Rectal smooth muscle tissue (tissue), 1 donor: Measurements from ENCODE around the gene ZMIZ2.

ENCODE experiments used
- H3K27ac ChIP-seq: one replicate; pipeline ENCODE4 v1.7.0; 2013; ENCODE audit warnings: low read depth, low read length, inconsistent platforms
- H3K27me3 ChIP-seq: one replicate; pipeline ENCODE4 v1.7.0; 2013; ENCODE audit warnings: low read length; ENCODE audit not compliant: control insufficient read depth, insufficient read depth
- H3K36me3 ChIP-seq: one replicate; pipeline ENCODE4 v1.7.0; 2013; ENCODE audit warnings: low read length; ENCODE audit not compliant: control insufficient read depth, insufficient read depth
- H3K4me1 ChIP-seq: one replicate; pipeline ENCODE4 v1.7.0; 2013; ENCODE audit warnings: low read length; ENCODE audit not compliant: control insufficient read depth, insufficient read depth
- H3K4me3 ChIP-seq: one replicate; pipeline ENCODE4 v1.7.0; 2013; ENCODE audit warnings: low read length
- H3K9ac ChIP-seq: one replicate; pipeline ENCODE4 v1.7.0; 2013; ENCODE audit warnings: low read length

Gene ZMIZ2

DNA sequence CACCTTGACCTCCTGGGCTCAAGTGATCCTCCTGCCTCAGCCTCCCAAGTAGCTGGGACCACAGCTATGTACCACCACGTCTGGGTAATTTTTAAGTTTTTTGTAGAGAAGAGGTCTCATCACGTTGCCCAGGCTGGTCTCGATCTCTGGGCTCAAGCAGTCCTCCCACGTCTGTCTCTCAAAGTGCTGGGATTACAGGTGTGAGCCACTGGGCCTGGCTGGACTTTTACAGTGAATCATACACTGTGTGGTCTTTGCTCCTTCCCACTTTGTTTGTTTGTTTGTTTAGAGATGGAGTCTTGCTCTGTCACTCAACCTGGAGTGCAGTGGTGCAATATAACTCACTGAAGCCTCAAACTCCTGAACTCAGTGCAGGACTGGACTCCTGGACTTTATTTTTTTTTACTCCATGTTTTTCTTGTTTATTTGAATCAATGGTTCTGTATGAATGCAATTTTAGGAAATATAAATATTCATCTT, 60.3 kb downstream of the ZMIZ2 start:
- no peak overlapping the region for H3K9ac ChIP-seq
- H3K36me3 ChIP-seq, result peaks cover 2% of the 10 kb centered on the region
- H3K4me1 ChIP-seq, result no peaks in the 10 kb centered on the region
- no peak overlapping the region for H3K4me3 ChIP-seq
- no peak overlapping the region for H3K27ac ChIP-seq
- H3K27me3 ChIP-seq, result no peaks in the 10 kb centered on the region

DNA sequence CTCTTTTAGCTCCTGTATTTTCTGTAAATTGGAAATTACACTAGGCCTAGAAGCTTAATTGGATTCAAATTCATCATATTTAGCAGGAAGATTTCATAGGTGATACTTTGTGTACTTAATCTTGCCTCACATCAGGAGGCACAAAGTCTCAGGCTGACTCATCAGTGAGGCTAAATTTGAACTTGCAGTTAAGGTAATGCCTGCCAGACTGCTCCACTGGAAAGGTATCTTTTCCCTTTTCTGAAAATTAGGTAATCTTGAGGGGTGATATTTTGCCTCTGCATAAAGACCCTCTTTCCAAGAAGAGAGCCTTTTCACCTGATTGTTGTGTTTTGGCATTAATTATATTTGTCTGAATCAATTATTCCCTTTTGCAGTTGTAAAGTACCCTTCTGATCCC, 62.4 kb downstream of the ZMIZ2 start:
- no peaks in the 10 kb centered on the region for H3K36me3 ChIP-seq
- H3K9ac ChIP-seq, result no peak overlapping the region
- H3K27ac ChIP-seq, result no peak overlapping the region
- H3K4me3 ChIP-seq, result no peak overlapping the region
- no peaks in the 10 kb centered on the region for H3K27me3 ChIP-seq
- no peaks in the 10 kb centered on the region for H3K4me1 ChIP-seq

DNA sequence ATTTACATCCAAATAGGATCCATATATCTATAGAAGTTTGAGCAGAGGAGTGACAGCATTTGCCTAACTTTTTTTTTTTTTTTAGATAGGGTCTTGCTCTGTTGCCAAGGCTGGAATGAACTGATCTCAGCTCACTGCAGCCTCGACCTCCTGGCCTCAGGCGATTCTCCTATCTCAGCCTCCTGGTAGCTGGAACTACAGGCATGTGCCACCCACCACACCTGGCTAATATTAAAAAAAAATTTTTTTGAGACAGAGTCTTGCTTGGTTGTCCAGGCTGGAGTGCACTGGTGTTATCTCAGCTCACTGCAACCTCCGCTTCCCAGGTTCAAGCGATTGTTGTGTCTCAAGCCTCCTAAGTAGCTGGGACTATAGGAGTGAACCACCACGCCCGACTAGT, 62.9 kb downstream of the ZMIZ2 start:
- Histone ChIP-seq H3K27me3 (no peaks in the 10 kb centered on the region), H3K27ac (no peak overlapping the region), H3K4me3 (no peak overlapping the region), H3K9ac (no peak overlapping the region), H3K36me3 (no peaks in the 10 kb centered on the region), H3K4me1 (no peaks in the 10 kb centered on the region)

DNA sequence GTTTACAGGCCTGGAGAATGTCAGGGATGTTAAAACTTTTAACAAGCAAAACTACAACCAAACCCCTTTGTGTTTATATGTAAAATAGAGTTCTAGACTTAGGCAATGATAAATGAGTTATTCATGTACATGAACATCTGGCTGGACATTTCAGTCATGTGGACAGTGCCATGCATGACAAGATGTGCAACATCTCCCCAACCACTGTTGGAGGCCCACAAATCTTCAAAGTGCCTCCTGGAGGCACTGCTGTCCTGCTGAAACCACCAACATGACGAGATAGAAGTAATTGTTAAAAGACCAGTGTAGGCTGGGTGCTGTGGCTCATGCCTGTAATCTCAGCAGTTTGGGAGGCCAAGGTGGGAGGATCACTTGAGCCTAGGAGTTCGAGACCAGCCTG, 66.3 kb downstream of the ZMIZ2 start:
- H3K4me3 ChIP-seq, result no peak overlapping the region

DNA sequence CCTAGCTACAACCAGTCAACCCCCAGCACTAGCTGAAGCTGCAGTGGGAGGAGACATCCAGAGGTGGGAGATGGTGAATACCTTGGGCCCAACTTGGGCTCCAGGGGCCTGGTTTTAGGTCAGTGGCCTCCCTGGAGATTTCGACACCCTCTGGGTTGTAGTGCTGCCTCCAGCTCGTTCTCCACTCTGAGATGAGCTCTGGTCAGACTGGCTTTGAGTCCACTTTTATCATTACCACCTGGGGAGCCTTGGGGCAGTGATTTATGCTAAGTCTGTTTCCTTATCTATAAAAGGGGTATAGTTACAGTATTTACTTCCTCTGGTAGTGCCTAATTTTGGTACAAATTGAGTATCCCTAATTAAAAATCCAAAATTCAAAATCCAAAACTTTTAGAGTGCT, 70.6 kb downstream of the ZMIZ2 start:
- no peak overlapping the region for H3K27ac ChIP-seq
- no peak overlapping the region for H3K4me3 ChIP-seq
- H3K4me1 ChIP-seq, result no peaks in the 10 kb centered on the region
- H3K27me3 ChIP-seq, result no peaks in the 10 kb centered on the region
- no peak overlapping the region for H3K9ac ChIP-seq
- no peaks in the 10 kb centered on the region for H3K36me3 ChIP-seq

More for the DNA sequence above, 66.3 kb downstream of the ZMIZ2 start:
- no peaks in the 10 kb centered on the region for H3K27me3 ChIP-seq
- no peaks in the 10 kb centered on the region for H3K36me3 ChIP-seq
- no peak overlapping the region for H3K9ac ChIP-seq
- no peak overlapping the region for H3K27ac ChIP-seq
- no peaks in the 10 kb centered on the region for H3K4me1 ChIP-seq
